ENCODE data around the gene HHIPL1. TPM values are rescaled to one million over a fixed set of nuclear protein-coding genes. Genes with fewer than 3 reads are reported as not detected.

The HHIPL1 gene
- total and polyA plus RNA-seq, 2 of the 8 experiments (the other 6 are each of a cell fraction or from before 2014, with no cell fraction given) = 1.5 to 2.6 TPM

DNA sequence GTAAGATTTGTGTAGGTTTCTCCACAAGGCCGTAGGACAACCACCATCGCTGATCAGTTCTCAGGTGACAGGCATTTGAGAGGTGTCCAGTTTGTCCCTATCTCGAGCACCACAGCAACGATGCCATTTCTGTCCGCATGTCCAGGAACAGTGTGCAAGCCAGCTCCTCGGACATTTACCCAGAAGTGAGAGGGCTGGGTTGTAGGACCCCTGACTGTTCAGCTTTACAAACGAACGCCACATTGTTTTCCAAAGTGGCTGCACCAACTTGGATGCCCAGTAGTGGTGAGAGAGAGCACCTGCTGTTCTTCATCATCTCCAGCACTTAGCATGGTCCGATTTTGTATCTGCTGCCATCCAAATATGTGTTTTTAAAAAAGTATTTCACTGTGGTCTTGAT lies 77.8 kb downstream of the HHIPL1 start (continued):
- no peak for TF ChIP-seq HDAC2 (IDR thresholded peaks at IDR 0.05; ENCODE audit: borderline replicate concordance in 1 of 2, low read depth in 2 of 2, low read length in 2 of 2)
- no peak for TF ChIP-seq SIX5 (IDR thresholded peaks at IDR 0.05; ENCODE audit: low read depth, low read length)
- no peak for TF ChIP-seq JUN (IDR thresholded peaks at IDR 0.05; ENCODE audit: low read depth, low read length)
- no peak for TF ChIP-seq JUND (IDR thresholded peaks at IDR 0.05; ENCODE audit: low read length)
- no peak for TF ChIP-seq RNF2 (IDR thresholded peaks at IDR 0.05; ENCODE audit: borderline replicate concordance, low read depth, low read length, missing control alignments, poor library complexity, severe bottlenecking)

Measured in H1 (cell line).